ENCODE results near the gene ATP10B.

The ATP10B gene

GRCh38 chr5:160543395-160543794 is 308.6 kb downstream of the ATP10B start:
- DNase-seq, result no peak

GRCh38 chr5:160542840-160543239 is 309.2 kb downstream of the ATP10B start:
- DNase-seq, result no peak

GRCh38 chr5:160542281-160542680 is 309.7 kb downstream of the ATP10B start:
- no peak for DNase-seq

- no peak for DNase-seq
Observed at GRCh38 chr5:160539431-160539830, 312.6 kb downstream of the ATP10B start.

DNA sequence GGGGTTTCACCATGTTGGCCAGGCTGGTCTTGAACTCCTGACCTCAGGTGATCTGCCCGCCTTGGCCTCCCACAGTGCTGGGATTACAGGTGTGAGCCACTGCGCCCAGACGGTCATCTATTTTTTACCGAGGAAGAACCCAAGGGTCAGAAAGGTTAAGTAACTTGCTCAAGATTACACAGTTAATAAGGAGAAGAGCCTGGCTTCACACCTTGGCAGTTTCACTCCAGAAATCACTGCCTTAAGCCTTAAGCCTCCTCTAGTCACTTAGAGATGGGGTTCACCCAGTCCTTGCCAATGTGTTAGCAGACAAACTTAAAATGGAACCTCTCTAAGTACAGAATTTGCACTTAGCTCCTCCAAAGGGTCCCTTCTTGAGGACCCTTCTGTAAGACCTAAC is 314.1 kb downstream of the ATP10B start:
- no peak for DNase-seq

GRCh38 chr5:160537116-160537515 is 314.9 kb downstream of the ATP10B start:
- no peak for DNase-seq

- no peak for DNase-seq
Observed at GRCh38 chr5:160534914-160535313, 317.1 kb downstream of the ATP10B start.

DNA sequence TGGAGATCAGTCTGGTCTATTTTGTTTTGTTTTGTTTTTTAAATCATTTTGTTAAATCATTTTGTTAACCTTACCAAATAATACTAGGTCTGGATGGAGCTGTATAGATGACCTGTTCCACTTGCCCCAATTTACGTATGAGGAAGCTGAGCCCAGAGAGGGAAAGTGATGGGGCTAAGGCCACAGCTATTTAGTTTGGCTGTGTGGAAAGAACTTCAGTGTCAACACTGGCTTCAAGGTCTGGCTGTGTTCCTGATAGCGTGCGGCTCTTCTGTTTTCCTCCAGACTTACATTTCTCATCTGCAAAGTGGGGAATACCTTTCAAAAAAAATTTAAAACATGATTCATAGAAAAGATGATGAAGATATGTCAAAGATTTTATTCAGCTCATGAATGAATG is 317.9 kb downstream of the ATP10B start:
- no peak for DNase-seq

DNA sequence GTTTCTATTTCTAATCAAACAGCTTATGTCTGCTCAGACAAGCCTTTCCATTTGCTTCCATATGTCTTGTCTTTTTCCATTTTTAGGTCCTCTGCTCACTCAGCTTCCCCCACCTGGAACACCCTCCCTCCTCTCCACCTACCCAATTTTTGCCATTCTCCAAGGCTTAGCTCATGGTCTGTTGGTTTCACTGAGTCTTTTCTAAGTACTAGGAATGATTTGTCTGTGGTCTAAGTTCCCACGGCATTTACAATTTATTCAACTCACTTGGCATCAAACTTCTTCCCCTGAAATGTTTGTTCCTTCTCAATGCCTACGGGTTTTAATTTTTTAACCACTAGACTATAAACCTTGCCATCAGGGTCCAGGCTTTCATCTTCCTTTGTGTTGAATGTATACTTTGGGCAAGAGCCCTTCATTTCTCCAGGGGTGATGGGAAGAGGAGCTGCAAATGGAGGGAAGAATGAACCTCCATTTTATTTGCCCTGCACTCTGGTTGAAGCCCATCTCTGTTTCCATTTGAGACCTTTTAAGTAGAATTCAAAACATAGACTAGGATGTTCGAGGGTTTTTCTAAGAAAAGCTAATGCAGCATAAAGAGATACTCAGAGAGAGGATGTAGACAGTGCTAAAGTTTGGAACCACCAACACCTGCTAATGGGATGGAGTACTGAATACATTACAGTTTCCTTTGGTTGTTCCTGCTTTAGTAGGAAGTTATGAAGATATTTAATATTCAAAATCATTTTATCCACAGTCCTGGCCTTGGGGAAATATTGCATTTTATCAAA is 326.3 kb downstream of the ATP10B start:
- no peak for DNase-seq

GRCh38 chr5:160524827-160525226 is 327.2 kb downstream of the ATP10B start:
- DNase-seq, result no peak

DNA sequence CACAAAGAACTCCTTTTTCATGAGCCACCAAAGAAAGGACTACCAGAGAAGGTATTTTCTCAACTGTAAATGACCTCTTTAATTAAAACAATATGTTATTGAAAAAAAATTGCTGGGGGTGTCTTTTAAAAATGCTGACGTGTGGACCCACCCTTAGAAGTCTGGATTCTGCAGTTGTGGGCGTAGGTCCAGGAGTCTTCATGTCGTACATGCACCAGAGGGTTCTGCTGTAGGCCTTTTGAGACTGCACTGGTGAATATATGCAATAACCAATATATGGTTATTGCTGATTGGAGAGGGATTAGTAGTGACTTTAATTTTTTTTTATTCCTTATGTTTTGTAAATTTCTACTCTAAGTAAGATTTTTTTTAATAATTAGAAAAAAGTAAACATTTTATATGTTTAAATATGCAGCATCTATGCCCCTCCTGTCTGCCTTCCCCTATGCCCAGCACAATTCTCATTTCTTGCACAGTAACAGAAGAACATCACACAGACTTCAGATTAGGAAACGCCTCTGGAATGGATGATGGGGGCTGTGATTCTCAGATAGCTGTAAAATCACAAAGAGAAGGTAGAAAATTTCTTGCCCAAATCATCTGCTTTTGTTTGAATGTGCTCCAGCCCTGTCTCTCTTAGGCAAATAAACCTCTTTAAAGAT is 328.4 kb downstream of the ATP10B start:
- no peak for DNase-seq

GRCh38 chr5:160521392-160521663 is 330.7 kb downstream of the ATP10B start:
- DNase-seq, result no peak

GRCh38 chr5:160520609-160521391 is 331.2 kb downstream of the ATP10B start:
- DNase-seq, result no peak

DNA sequence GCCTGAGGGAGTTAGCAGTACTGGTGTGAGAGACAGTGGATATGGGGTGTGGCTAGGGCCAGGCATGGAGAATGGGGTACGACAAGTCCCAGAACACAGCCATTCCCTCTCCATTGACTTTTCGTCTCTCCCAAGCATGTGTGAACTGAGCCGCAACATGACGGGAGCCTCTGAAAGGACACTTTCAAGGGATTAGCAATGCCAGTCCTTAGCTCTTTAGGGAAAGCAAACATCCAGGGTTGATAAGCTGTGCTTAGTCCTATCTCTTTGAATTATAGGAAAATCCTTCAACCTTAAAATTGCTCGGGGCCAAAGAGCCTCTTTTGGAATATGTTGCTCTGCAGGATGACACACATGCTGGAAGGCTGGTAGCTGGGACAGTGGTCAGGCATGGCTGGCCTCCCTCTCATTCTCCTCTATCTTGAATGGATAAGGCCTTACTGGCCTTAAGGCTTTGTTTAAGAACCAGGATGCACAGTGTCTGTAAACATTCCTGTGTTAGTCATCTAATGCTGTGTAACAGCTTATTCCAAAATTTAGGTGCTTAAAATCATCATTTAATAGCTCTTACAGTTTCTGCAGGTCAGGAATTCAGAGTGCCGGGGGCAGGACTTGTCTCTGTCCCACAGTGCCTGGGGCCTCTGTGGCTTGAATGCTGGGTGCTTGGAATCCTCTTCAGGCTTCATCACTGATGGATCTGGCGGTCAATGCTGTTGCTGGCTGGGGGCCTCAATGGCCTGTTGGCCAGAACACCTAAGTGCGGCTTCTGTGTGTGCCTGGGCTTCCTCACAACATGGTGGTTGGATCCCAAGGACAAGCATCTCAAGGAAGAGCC is 335.1 kb downstream of the ATP10B start:
- no peak for DNase-seq

DNA sequence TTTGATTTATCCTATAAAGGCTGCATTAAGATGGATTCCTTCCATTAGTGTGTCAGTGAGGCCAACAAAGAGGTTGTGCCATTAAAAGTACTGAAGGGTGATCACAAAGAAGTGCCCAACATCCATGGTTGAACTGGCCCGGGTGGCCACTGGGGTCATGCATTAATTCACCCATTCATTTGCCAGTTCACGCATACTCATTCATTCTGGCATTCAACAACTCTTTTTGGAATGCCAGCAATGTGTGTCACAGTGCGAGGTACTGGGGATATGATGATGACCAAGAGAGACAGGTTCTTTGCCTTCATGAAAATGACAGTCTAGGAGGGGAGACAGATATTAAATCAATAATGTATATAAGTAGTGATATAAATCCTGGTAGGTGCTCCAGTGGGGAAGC is 337.1 kb downstream of the ATP10B start:
- no peak for DNase-seq

DNA sequence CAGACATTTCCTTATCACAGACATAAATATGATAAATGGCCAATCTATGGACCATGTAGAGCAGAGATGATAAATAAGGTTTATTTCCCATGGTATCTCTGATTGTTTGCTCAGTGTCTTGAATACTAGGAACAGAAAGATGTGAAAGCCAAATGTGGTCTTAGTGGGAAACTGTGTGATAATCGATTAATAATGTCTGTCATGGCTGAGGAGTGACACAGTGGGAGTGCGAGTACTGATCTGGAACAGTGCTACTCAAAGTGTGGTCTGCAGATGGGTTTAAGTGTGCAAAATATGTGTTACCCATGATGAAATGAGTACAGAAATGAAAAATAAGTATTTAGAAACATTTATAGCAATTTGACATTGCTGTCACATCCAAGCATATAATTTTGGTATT is 337.8 kb downstream of the ATP10B start:
- DNase-seq, result no peak

GRCh38 chr5:160513485-160513884 is 338.5 kb downstream of the ATP10B start:
- no peak for DNase-seq
